ENCODE data around the gene STX1A.
A peak's percentile ranks its signal among the peaks of the same experiment; 100 is the strongest.

STX1A gene

DNA sequence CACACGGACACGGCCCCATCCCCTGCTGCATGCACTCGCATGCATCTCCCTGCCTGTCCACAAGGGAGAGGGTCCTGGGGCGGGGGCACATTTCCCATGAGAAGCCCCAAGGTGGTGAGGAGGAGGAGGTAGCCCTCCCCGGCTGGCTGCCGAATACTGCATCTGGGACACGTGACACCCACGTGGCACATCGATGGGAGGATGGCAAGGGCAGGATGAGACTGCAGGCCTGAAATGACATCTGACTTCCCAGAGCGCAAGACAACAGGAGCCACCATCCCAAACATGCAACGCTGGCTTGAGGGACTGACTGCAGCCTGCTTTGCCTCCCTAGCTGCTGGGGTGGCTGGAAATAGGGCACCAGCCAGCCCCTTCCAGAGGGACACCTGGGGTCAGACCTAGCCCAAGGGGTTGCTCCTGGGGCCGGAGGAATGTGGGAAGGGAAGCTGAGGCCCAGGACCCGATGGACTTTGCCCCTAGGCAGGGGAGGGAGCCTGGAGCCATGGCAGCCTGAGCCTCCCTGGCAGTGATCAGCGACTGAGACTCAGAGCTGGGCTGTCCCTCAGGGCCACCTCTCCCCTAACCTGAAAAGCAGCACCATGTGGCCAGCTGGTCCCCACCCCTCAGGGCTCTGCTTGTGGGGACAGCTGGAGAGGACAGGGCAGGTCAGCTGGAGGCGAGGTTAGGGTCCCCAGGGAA, 19.9 kb downstream of the STX1A start:
- peaks cover 81% of the 10 kb centered on the region for H3K36me3 ChIP-seq
- no peak overlapping the region for H3K4me3 ChIP-seq (ENCODE audit: low read depth, low read length)
- TF ChIP-seq, protein P1, sequence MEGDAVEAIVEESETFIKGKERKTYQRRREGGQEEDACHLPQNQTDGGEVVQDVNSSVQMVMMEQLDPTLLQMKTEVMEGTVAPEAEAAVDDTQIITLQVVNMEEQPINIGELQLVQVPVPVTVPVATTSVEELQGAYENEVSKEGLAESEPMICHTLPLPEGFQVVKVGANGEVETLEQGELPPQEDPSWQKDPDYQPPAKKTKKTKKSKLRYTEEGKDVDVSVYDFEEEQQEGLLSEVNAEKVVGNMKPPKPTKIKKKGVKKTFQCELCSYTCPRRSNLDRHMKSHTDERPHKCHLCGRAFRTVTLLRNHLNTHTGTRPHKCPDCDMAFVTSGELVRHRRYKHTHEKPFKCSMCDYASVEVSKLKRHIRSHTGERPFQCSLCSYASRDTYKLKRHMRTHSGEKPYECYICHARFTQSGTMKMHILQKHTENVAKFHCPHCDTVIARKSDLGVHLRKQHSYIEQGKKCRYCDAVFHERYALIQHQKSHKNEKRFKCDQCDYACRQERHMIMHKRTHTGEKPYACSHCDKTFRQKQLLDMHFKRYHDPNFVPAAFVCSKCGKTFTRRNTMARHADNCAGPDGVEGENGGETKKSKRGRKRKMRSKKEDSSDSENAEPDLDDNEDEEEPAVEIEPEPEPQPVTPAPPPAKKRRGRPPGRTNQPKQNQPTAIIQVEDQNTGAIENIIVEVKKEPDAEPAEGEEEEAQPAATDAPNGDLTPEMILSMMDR (IDR thresholded peaks at IDR 0.05; ENCODE audit: low read depth, low read length): no peak
- H3K27ac ChIP-seq: peak overlapping the region; percentile 19; the same call in 1 of the 2 replicates
- DNase-seq: peak; percentile 10
- no peaks in the 10 kb centered on the region for H3K9me3 ChIP-seq (ENCODE audit: severe bottlenecking)
- no peaks in the 10 kb centered on the region for H3K27me3 ChIP-seq (ENCODE audit: insufficient read depth, low read depth, severe bottlenecking)

DNA sequence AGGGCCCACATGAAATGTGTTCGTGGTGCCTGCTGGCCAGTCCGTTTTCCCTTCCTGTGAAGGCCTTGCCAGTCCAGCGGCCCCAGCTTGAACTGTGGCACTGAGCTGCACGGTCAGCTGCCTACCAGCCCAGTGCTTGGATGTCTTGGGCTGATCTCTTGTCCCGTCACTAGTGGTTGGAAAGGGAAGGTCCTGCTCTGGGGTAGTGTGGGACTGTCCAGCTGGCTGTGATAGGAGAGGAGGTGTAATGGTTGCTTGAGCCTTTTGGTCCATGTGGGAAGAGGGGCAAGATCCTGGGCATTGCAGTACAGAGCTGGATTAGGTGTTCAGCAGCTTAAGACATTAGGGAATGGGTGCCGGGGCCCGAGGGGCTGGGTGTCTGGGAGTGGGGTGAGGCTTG, 21.1 kb downstream of the STX1A start:
- peak; percentile 38 for DNase-seq
- H3K36me3 ChIP-seq: peaks cover 86% of the 10 kb centered on the region
- H3K9me3 ChIP-seq (ENCODE audit: severe bottlenecking): no peaks in the 10 kb centered on the region
- H3K27me3 ChIP-seq (ENCODE audit: insufficient read depth, low read depth, severe bottlenecking): no peaks in the 10 kb centered on the region
- H3K4me3 ChIP-seq (ENCODE audit: low read depth, low read length): no peak overlapping the region
- no peak overlapping the region for H3K27ac ChIP-seq
- TF ChIP-seq, protein P1 (IDR thresholded peaks at IDR 0.05; ENCODE audit: low read depth, low read length): no peak

DNA sequence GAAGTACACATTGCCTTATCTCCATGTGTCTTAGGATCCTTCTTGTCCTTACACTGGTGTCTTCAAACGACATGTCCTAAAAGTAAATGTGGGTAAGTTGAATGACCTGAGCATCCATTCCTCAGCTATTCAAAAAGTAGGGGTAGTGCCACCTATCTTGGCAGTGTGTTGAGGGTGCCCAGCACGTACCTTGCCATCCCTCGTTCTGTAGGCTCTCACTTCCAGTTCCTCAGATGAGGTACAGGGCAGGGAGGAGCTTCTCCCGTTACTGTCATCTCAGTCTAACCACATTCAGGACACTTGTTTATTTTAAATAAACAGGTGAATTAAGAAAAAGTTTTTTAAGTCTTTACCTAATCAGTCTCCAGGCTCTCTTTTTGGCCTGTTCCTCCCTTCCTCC, 23.1 kb downstream of the STX1A start:
- TF ChIP-seq, protein P1 (IDR thresholded peaks at IDR 0.05; ENCODE audit: low read depth, low read length): no peak
- no peak overlapping the region for H3K27ac ChIP-seq
- no peaks in the 10 kb centered on the region for H3K27me3 ChIP-seq (ENCODE audit: insufficient read depth, low read depth, severe bottlenecking)
- no peaks in the 10 kb centered on the region for H3K9me3 ChIP-seq (ENCODE audit: severe bottlenecking)
- peaks cover 88% of the 10 kb centered on the region for H3K36me3 ChIP-seq
- no peak for DNase-seq
- H3K4me3 ChIP-seq (ENCODE audit: low read depth, low read length): no peak overlapping the region

DNA sequence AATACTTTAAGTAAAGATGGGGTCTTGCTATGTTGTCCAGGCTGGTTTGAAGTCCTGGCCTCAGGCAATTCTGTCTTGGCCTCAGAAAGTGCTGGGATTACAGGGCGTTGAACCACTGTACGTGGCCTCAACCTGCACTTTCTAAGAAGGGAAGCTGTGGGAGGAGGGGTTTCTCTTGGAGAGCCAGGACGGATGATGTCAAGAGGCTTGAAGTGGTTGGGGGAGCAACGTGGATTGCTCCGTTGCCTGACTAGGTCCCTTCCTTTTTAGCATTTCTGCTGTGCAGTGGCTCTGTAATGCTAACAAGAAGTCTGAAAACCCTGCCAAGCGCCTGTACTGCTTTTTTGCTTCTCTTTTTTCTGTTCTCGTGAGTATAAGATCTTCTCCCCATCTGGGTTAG, 28.8 kb downstream of the STX1A start:
- Histone ChIP-seq H3K36me3 (peaks cover 81% of the 10 kb centered on the region), H3K9me3 (ENCODE audit: severe bottlenecking) (no peaks in the 10 kb centered on the region), H3K4me3 (ENCODE audit: low read depth, low read length) (no peak overlapping the region), H3K27me3 (ENCODE audit: insufficient read depth, low read depth, severe bottlenecking) (no peaks in the 10 kb centered on the region), H3K27ac (no peak overlapping the region)
- TF ChIP-seq, protein P1 (IDR thresholded peaks at IDR 0.05; ENCODE audit: low read depth, low read length): no peak
- DNase-seq: no peak

- Histone ChIP-seq H3K27ac (no peak overlapping the region), H3K27me3 (ENCODE audit: insufficient read depth, low read depth, severe bottlenecking) (no peaks in the 10 kb centered on the region), H3K4me3 (ENCODE audit: low read depth, low read length) (no peak overlapping the region), H3K36me3 (peaks cover 62% of the 10 kb centered on the region), H3K9me3 (ENCODE audit: severe bottlenecking) (no peaks in the 10 kb centered on the region)
- TF ChIP-seq, protein P1 (IDR thresholded peaks at IDR 0.05; ENCODE audit: low read depth, low read length): no peak
- no peak for DNase-seq
These were observed 31.2 kb downstream of the STX1A start for GRCh38 chr7:73688288-73688687.

DNA sequence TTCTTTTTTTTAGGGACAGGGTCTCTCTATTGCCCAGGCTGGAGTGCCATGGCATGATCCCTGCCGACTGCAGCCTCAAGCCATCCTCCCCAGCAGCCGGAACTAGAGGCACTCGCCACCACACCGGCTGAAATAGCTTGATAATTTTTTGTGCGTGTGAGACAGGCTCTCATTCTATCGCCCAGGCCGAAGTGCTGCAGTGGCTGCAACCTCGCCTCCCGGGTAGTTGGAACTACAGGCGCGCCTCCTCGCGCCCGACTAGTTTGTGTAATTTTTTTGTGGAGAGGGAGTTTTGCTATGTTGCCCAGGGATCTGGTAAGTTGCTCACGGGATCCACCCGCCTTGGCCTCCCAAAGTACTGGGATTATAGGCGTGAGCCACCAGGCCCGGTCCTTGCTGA, 34.2 kb downstream of the STX1A start:
- TF ChIP-seq, protein P1 (IDR thresholded peaks at IDR 0.05; ENCODE audit: low read depth, low read length): no peak
- Histone ChIP-seq H3K27ac (no peak overlapping the region), H3K27me3 (ENCODE audit: insufficient read depth, low read depth, severe bottlenecking) (no peaks in the 10 kb centered on the region)

More for the DNA sequence above, 34.2 kb downstream of the STX1A start:
- no peak for DNase-seq
- Histone ChIP-seq H3K9me3 (ENCODE audit: severe bottlenecking) (no peaks in the 10 kb centered on the region), H3K36me3 (peaks cover 36% of the 10 kb centered on the region), H3K4me3 (ENCODE audit: low read depth, low read length) (no peak overlapping the region)
